Measurements from ENCODE around the gene MT1G. TPM values are rescaled to one million over a fixed set of nuclear protein-coding genes. Genes with fewer than 3 reads are reported as not detected.

MT1G gene
- total and polyA plus RNA-seq, 4 donors, result 5.3 to 118 (median 31.5) TPM

GRCh38 chr16:56647641-56648431 is 20.0 kb downstream of the MT1G start:
- DNase-seq (no peak), ATAC-seq (ENCODE audit: low FRiP score) (no peak)
- H3K27me3 ChIP-seq (ENCODE audit: control insufficient read depth in 1 of 2, insufficient read depth in 2 of 2, low read length in 1 of 2), result no peaks in the 10 kb centered on the region
- intact Hi-C loops (cut with DNase I), result no loop called here
- no peak overlapping the region for H3K27ac ChIP-seq (ENCODE audit: low read depth in 1 of 2, low read length in 2 of 2)
- WGBS, 2 donors, result 49 to 56% methylated on average over 33 of the region's 33 CpGs
- no peak overlapping the region for H3K4me3 ChIP-seq (ENCODE audit: low read length in 2 of 2)
- no peaks in the 10 kb centered on the region for H3K4me1 ChIP-seq (ENCODE audit: control insufficient read depth in 1 of 2, insufficient read depth in 2 of 2, low read length in 2 of 2)
- no peaks in the 10 kb centered on the region for H3K36me3 ChIP-seq (ENCODE audit: control insufficient read depth in 1 of 2, insufficient read depth in 2 of 2, low read length in 1 of 2)
- no peaks in the 10 kb centered on the region for H3K9me3 ChIP-seq (ENCODE audit: control insufficient read depth, low read length)

- no peak overlapping the region for H3K4me3 ChIP-seq (ENCODE audit: low read length in 2 of 2)
- WGBS, 2 donors, result 0 to 5% methylated on average over 1 of the region's 1 CpG
Measured at GRCh38 chr16:56645838-56646237, 22.0 kb downstream of the MT1G start.

GRCh38 chr16:56645311-56645710 is 22.6 kb downstream of the MT1G start:
- WGBS, 2 donors, result 90 to 94% methylated on average over 1 of the region's 1 CpG

More at GRCh38 chr16:56645838-56646237, 22.0 kb downstream of the MT1G start:
- Histone ChIP-seq H3K9me3 (ENCODE audit: control insufficient read depth, low read length) (no peaks in the 10 kb centered on the region), H3K27ac (ENCODE audit: low read depth in 1 of 2, low read length in 2 of 2) (no peak overlapping the region), H3K36me3 (ENCODE audit: control insufficient read depth in 1 of 2, insufficient read depth in 2 of 2, low read length in 1 of 2) (no peaks in the 10 kb centered on the region), H3K27me3 (ENCODE audit: control insufficient read depth in 1 of 2, insufficient read depth in 2 of 2, low read length in 1 of 2) (no peaks in the 10 kb centered on the region), H3K4me1 (ENCODE audit: control insufficient read depth in 1 of 2, insufficient read depth in 2 of 2, low read length in 2 of 2) (no peaks in the 10 kb centered on the region)
- no peak for ATAC-seq (ENCODE audit: low FRiP score)
- no peak for DNase-seq
- intact Hi-C loops (cut with DNase I), result no loop called here

GRCh38 chr16:56643833-56644232 is 24.0 kb downstream of the MT1G start:
- WGBS, 2 donors, result 69 to 70% methylated on average over 5 of the region's 5 CpGs
- DNase-seq, result no peak
- intact Hi-C loops (cut with DNase I), result loop anchor here (2.0 to 5.0 kb wide), 3 partner anchors 38 to 42 kb away; partner anchors contain the start of gene MT1X (in 1 of the 2)
- ATAC-seq (ENCODE audit: low FRiP score), result no peak
- no peaks in the 10 kb centered on the region for H3K4me1 ChIP-seq (ENCODE audit: control insufficient read depth in 1 of 2, insufficient read depth in 2 of 2, low read length in 2 of 2)
- no peaks in the 10 kb centered on the region for H3K36me3 ChIP-seq (ENCODE audit: control insufficient read depth in 1 of 2, insufficient read depth in 2 of 2, low read length in 1 of 2)
- H3K9me3 ChIP-seq (ENCODE audit: control insufficient read depth, low read length), result no peaks in the 10 kb centered on the region
- H3K27ac ChIP-seq (ENCODE audit: low read depth in 1 of 2, low read length in 2 of 2), result no peak overlapping the region
- H3K4me3 ChIP-seq (ENCODE audit: low read length in 2 of 2), result no peak overlapping the region
- H3K27me3 ChIP-seq (ENCODE audit: control insufficient read depth in 1 of 2, insufficient read depth in 2 of 2, low read length in 1 of 2), result no peaks in the 10 kb centered on the region

More at GRCh38 chr16:56645311-56645710, 22.6 kb downstream of the MT1G start:
- Histone ChIP-seq H3K27ac (ENCODE audit: low read depth in 1 of 2, low read length in 2 of 2) (no peak overlapping the region), H3K4me3 (ENCODE audit: low read length in 2 of 2) (no peak overlapping the region), H3K4me1 (ENCODE audit: control insufficient read depth in 1 of 2, insufficient read depth in 2 of 2, low read length in 2 of 2) (no peaks in the 10 kb centered on the region), H3K27me3 (ENCODE audit: control insufficient read depth in 1 of 2, insufficient read depth in 2 of 2, low read length in 1 of 2) (no peaks in the 10 kb centered on the region), H3K9me3 (ENCODE audit: control insufficient read depth, low read length) (no peaks in the 10 kb centered on the region), H3K36me3 (ENCODE audit: control insufficient read depth in 1 of 2, insufficient read depth in 2 of 2, low read length in 1 of 2) (no peaks in the 10 kb centered on the region)
- ATAC-seq (ENCODE audit: low FRiP score), result no peak
- DNase-seq, result no peak
- intact Hi-C loops (cut with DNase I), result no loop called here

- DNase-seq, result peak; percentile 89 to 93
- 9 to 11% methylated on average over 42 of the region's 42 CpGs for WGBS, 2 donors
Measured at GRCh38 chr16:56643080-56643778, 24.6 kb downstream of the MT1G start.

GRCh38 chr16:56641166-56641565 is 26.7 kb downstream of the MT1G start:
- no peak for ATAC-seq (ENCODE audit: low FRiP score)
- H3K9me3 ChIP-seq (ENCODE audit: control insufficient read depth, low read length), result no peaks in the 10 kb centered on the region
- H3K4me1 ChIP-seq (ENCODE audit: control insufficient read depth in 1 of 2, insufficient read depth in 2 of 2, low read length in 2 of 2), result no peaks in the 10 kb centered on the region
- H3K36me3 ChIP-seq (ENCODE audit: control insufficient read depth in 1 of 2, insufficient read depth in 2 of 2, low read length in 1 of 2), result no peaks in the 10 kb centered on the region
- intact Hi-C loops (cut with DNase I), result loop anchor here in 1 of 2 donors (5.0 kb wide), 2 partner anchors 39 to 41 kb away; partner anchors contain the start of gene MT1X
- whole genome bisulfite sequencing, 2 donors, result 97% methylated on average over 2 of the region's 2 CpGs
- no peaks in the 10 kb centered on the region for H3K27me3 ChIP-seq (ENCODE audit: control insufficient read depth in 1 of 2, insufficient read depth in 2 of 2, low read length in 1 of 2)
- DNase-seq, result no peak
- H3K4me3 ChIP-seq (ENCODE audit: low read length in 2 of 2), result no peak overlapping the region
- no peak overlapping the region for H3K27ac ChIP-seq (ENCODE audit: low read depth in 1 of 2, low read length in 2 of 2)

More at GRCh38 chr16:56643080-56643778, 24.6 kb downstream of the MT1G start:
- no peaks in the 10 kb centered on the region for H3K27me3 ChIP-seq (ENCODE audit: control insufficient read depth in 1 of 2, insufficient read depth in 2 of 2, low read length in 1 of 2)
- intact Hi-C loops (cut with DNase I), result loop anchor here (2.0 to 5.0 kb wide), 3 partner anchors 38 to 41 kb away; partner anchors contain the start of gene MT1X (in 1 of the 2)
- H3K27ac ChIP-seq (ENCODE audit: low read depth in 1 of 2, low read length in 2 of 2), result peak overlapping the region in 1 of 2 donors; percentile 15
- no peaks in the 10 kb centered on the region for H3K9me3 ChIP-seq (ENCODE audit: control insufficient read depth, low read length)
- peak; percentile 89 for ATAC-seq (ENCODE audit: low FRiP score)
- H3K4me1 ChIP-seq (ENCODE audit: control insufficient read depth in 1 of 2, insufficient read depth in 2 of 2, low read length in 2 of 2), result no peaks in the 10 kb centered on the region
- H3K4me3 ChIP-seq (ENCODE audit: low read length in 2 of 2), result no peak overlapping the region
- H3K36me3 ChIP-seq (ENCODE audit: control insufficient read depth in 1 of 2, insufficient read depth in 2 of 2, low read length in 1 of 2), result no peaks in the 10 kb centered on the region

- DNase-seq, result no peak
- WGBS, 2 donors, result 82 to 90% methylated on average over 1 of the region's 1 CpG
Measured at GRCh38 chr16:56640076-56640475, 27.8 kb downstream of the MT1G start.

GRCh38 chr16:56639045-56639444 is 28.8 kb downstream of the MT1G start:
- Histone ChIP-seq H3K4me3 (ENCODE audit: low read length in 2 of 2) (no peak overlapping the region), H3K27me3 (ENCODE audit: control insufficient read depth in 1 of 2, insufficient read depth in 2 of 2, low read length in 1 of 2) (no peaks in the 10 kb centered on the region)
- intact Hi-C loops (cut with DNase I), result no loop called here

More at GRCh38 chr16:56640076-56640475, 27.8 kb downstream of the MT1G start:
- no peak overlapping the region for H3K27ac ChIP-seq (ENCODE audit: low read depth in 1 of 2, low read length in 2 of 2)
- no peak for ATAC-seq (ENCODE audit: low FRiP score)
- H3K4me1 ChIP-seq (ENCODE audit: control insufficient read depth in 1 of 2, insufficient read depth in 2 of 2, low read length in 2 of 2), result no peaks in the 10 kb centered on the region
- no peaks in the 10 kb centered on the region for H3K36me3 ChIP-seq (ENCODE audit: control insufficient read depth in 1 of 2, insufficient read depth in 2 of 2, low read length in 1 of 2)
- no peaks in the 10 kb centered on the region for H3K27me3 ChIP-seq (ENCODE audit: control insufficient read depth in 1 of 2, insufficient read depth in 2 of 2, low read length in 1 of 2)
- no peak overlapping the region for H3K4me3 ChIP-seq (ENCODE audit: low read length in 2 of 2)
- H3K9me3 ChIP-seq (ENCODE audit: control insufficient read depth, low read length), result no peaks in the 10 kb centered on the region
- intact Hi-C loops (cut with DNase I), result loop anchor here in 1 of 2 donors (5.0 kb wide), 2 partner anchors 38 to 42 kb away; partner anchors contain the start of gene MT1X

More at GRCh38 chr16:56639045-56639444, 28.8 kb downstream of the MT1G start:
- DNase-seq, result no peak
- Histone ChIP-seq H3K27ac (ENCODE audit: low read depth in 1 of 2, low read length in 2 of 2) (no peak overlapping the region), H3K36me3 (ENCODE audit: control insufficient read depth in 1 of 2, insufficient read depth in 2 of 2, low read length in 1 of 2) (no peaks in the 10 kb centered on the region), H3K4me1 (ENCODE audit: control insufficient read depth in 1 of 2, insufficient read depth in 2 of 2, low read length in 2 of 2) (no peaks in the 10 kb centered on the region), H3K9me3 (ENCODE audit: control insufficient read depth, low read length) (no peaks in the 10 kb centered on the region)
- ATAC-seq (ENCODE audit: low FRiP score), result no peak
- WGBS, 2 donors, result 60 to 64% methylated on average over 1 of the region's 1 CpG

Measured in aorta (tissue), 5 donors.